GM12892 (cell line): ENCODE results near the gene TUBB6.

Experiments
- POLR2A ChIP-seq: IDR thresholded peaks from 2 replicates; pipeline ENCODE4 v1.6.1; 2011; ENCODE audit warnings: low read depth, low read length, control low read depth
- POLR2AphosphoS5 ChIP-seq: IDR thresholded peaks from 2 replicates; pipeline ENCODE4 v1.6.1; 2011; ENCODE audit warnings: low read depth, low read length, control low read depth

- no peak for TF ChIP-seq POLR2AphosphoS5
- TF ChIP-seq POLR2A: no peak
Observed at GRCh38 chr18:12271376-12272235, 36.4 kb upstream of the TUBB6 start.
